ENCODE data around the gene NRXN3. TPM values are rescaled to one million over a fixed set of nuclear protein-coding genes. Genes with fewer than 3 reads are reported as not detected.

NRXN3 gene
- total and polyA plus RNA-seq, 2 of the 4 experiments (the other 2 are of a cell fraction), result 4.8 to 25.1 TPM

DNA sequence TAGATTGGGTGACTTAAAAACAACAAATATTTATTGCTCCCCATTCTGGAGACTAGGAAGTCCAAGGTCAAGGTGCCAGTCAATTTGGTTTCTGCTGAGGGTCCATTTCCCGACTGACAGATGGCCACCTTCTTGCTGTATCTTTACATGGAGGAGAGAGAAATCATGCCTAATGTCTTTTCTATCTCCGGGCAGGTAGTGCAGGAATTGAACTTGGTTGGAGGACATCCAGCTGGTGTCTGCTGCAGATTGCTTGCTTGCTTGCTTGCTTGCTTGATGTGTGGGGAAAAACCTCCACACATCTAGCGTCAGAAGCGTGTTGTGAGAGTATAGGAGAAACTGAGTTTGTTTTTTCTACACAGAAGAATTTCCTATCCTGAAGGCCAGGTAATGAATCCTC lies 1479.7 kb downstream of the NRXN3 start:
- Histone ChIP-seq H3K14ac (replicated peaks; ENCODE audit: low read depth, low read length) (no peak overlapping the region), H3K4me3 (ENCODE audit: insufficient read depth, low read depth, low read length) (no peak overlapping the region), H2BK20ac (ENCODE audit: low read depth, low read length) (no peak overlapping the region), H2AK9ac (replicated peaks; ENCODE audit: low read depth, low read length, poor library complexity) (no peak overlapping the region), H4K91ac (ENCODE audit: insufficient read depth, low read depth, low read length) (no peak overlapping the region), H2AFZ (replicated peaks; ENCODE audit: low read length, poor library complexity) (no peak overlapping the region), H2BK15ac (ENCODE audit: low read depth, low read length) (no peak overlapping the region), H3K56ac (ENCODE audit: extremely low read depth, insufficient read depth, low read length) (no peak overlapping the region), H3K27ac (ENCODE audit: insufficient read depth, low read length) (no peak overlapping the region), H2BK120ac (ENCODE audit: low read depth, low read length) (no peak overlapping the region), H3K18ac (ENCODE audit: low read depth, low read length) (no peak overlapping the region), H3K9me1 (ENCODE audit: insufficient read depth, low read length) (no peaks in the 10 kb centered on the region), H2BK5ac (ENCODE audit: low read depth, low read length, poor library complexity, severe bottlenecking) (no peak overlapping the region), H3K4me1 (ENCODE audit: control insufficient read depth, insufficient read depth, low read length) (no peaks in the 10 kb centered on the region; the same call in 1 of the 2 replicates), H3K36me3 (ENCODE audit: control insufficient read depth, insufficient read depth, low read length) (no peaks in the 10 kb centered on the region), H3K4me2 (ENCODE audit: low read depth, low read length) (no peak overlapping the region), H3K4ac (ENCODE audit: low read depth, low read length) (no peak overlapping the region), H4K5ac (ENCODE audit: low read depth, low read length) (no peak overlapping the region), H3K23ac (ENCODE audit: low read depth, low read length) (no peak overlapping the region), H3K27me3 (ENCODE audit: control insufficient read depth, insufficient read depth, low read length) (no peaks in the 10 kb centered on the region), H3K9me3 (ENCODE audit: control insufficient read depth, insufficient read depth, low read length) (no peaks in the 10 kb centered on the region), H3K9ac (ENCODE audit: low read depth, low read length) (no peak overlapping the region), H2AK5ac (ENCODE audit: low read depth, low read length) (no peak overlapping the region), H3K79me1 (ENCODE audit: low read depth in 1 of 2, low read length in 2 of 2) (no peaks in the 10 kb centered on the region), H4K8ac (ENCODE audit: low read depth in 2 of 2, low read length in 2 of 2) (no peak overlapping the region), H4K20me1 (ENCODE audit: insufficient read depth, low read length) (no peaks in the 10 kb centered on the region)
- TF ChIP-seq, protein P1, sequence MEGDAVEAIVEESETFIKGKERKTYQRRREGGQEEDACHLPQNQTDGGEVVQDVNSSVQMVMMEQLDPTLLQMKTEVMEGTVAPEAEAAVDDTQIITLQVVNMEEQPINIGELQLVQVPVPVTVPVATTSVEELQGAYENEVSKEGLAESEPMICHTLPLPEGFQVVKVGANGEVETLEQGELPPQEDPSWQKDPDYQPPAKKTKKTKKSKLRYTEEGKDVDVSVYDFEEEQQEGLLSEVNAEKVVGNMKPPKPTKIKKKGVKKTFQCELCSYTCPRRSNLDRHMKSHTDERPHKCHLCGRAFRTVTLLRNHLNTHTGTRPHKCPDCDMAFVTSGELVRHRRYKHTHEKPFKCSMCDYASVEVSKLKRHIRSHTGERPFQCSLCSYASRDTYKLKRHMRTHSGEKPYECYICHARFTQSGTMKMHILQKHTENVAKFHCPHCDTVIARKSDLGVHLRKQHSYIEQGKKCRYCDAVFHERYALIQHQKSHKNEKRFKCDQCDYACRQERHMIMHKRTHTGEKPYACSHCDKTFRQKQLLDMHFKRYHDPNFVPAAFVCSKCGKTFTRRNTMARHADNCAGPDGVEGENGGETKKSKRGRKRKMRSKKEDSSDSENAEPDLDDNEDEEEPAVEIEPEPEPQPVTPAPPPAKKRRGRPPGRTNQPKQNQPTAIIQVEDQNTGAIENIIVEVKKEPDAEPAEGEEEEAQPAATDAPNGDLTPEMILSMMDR (conservative IDR thresholded peaks at IDR 0.05; ENCODE audit: low read depth, low read length), result no peak
- TF ChIP-seq POLR2A (IDR thresholded peaks at IDR 0.05; ENCODE audit: low read depth, low read length) (no peak), NFE2L2 (IDR thresholded peaks at IDR 0.05; ENCODE audit: low read depth, low read length) (no peak), MXI1 (IDR thresholded peaks at IDR 0.05; ENCODE audit: borderline replicate concordance, low read depth, low read length) (no peak), BHLHE40 (IDR thresholded peaks at IDR 0.05; ENCODE audit: low read depth, low read length) (no peak), MAZ (IDR thresholded peaks at IDR 0.05; ENCODE audit: borderline replicate concordance, low read depth, low read length) (no peak), CEBPB (IDR thresholded peaks at IDR 0.05; ENCODE audit: low read depth, low read length) (no peak), RCOR1 (IDR thresholded peaks at IDR 0.05; ENCODE audit: insufficient replicate concordance, low read length) (no peak), CHD1 (IDR thresholded peaks at IDR 0.05; ENCODE audit: low read depth, low read length) (no peak), SMC3 (IDR thresholded peaks at IDR 0.05; ENCODE audit: low read depth, low read length) (no peak), RFX5 (IDR thresholded peaks at IDR 0.05; ENCODE audit: low read depth, low read length) (no peak), MAFK (IDR thresholded peaks at IDR 0.05; ENCODE audit: low read depth, low read length) (no peak), RAD21 (IDR thresholded peaks at IDR 0.05; ENCODE audit: low read length) (no peak)
- TF ChIP-seq, protein P2, sequence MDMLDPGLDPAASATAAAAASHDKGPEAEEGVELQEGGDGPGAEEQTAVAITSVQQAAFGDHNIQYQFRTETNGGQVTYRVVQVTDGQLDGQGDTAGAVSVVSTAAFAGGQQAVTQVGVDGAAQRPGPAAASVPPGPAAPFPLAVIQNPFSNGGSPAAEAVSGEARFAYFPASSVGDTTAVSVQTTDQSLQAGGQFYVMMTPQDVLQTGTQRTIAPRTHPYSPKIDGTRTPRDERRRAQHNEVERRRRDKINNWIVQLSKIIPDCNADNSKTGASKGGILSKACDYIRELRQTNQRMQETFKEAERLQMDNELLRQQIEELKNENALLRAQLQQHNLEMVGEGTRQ (IDR thresholded peaks at IDR 0.05; ENCODE audit: low read depth, low read length), result no peak
- TF ChIP-seq, protein P3, sequence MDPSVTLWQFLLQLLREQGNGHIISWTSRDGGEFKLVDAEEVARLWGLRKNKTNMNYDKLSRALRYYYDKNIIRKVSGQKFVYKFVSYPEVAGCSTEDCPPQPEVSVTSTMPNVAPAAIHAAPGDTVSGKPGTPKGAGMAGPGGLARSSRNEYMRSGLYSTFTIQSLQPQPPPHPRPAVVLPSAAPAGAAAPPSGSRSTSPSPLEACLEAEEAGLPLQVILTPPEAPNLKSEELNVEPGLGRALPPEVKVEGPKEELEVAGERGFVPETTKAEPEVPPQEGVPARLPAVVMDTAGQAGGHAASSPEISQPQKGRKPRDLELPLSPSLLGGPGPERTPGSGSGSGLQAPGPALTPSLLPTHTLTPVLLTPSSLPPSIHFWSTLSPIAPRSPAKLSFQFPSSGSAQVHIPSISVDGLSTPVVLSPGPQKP (IDR thresholded peaks at IDR 0.05; ENCODE audit: borderline replicate concordance, low read depth, low read length), result no peak
- WGBS, 2 experiments (ENCODE audit: extremely low coverage in 2 of 2, insufficient read length in 1 of 2), result no CpG with 5 or more reads among the region's 4 CpGs
- no peak for ATAC-seq (ENCODE audit: low read depth)
- in situ Hi-C loops (cut with MboI; ENCODE audit: low sequenced_read_pairs) (no loop called here), intact Hi-C loops (cut with micrococcal nuclease) (no loop called here), dilution Hi-C loops (cut with HindIII; ENCODE audit: low sequenced_read_pairs, unreplicated experiment) (no loop called here)
- POLR2A ChIA-PET (ENCODE audit: unreplicated experiment), result no interaction called here
- BruUV-seq (replicated peaks), result no TSS peak
- CTCF ChIA-PET, result no interaction called here
- no peak for DNase-seq

Data from IMR-90 (cell line).